ENCODE data around the gene ABCF3. TPM values are rescaled to one million over a fixed set of nuclear protein-coding genes. Genes with fewer than 3 reads are reported as not detected.
A peak's percentile ranks its signal among the peaks of the same experiment; 100 is the strongest.

ABCF3 gene
- total and polyA plus RNA-seq, 2 of the 13 experiments (the other 11 are each of a cell fraction or from before 2014, with no cell fraction given) = 38.8 to 46.5 TPM

GRCh38 chr3:184185461-184186183 is 377 bp upstream of the ABCF3 start (continued):
- TF ChIP-seq SP5 (CRISPR knock-in tag; IDR thresholded peaks at IDR 0.05; ENCODE audit: borderline replicate concordance, low read depth) (peak; percentile 47; the same call in 1 of the 2 replicates), CBX1 (IDR thresholded peaks at IDR 0.05; ENCODE audit: low read depth) (peak; percentile 18), ARID4A (CRISPR knock-in tag; IDR thresholded peaks at IDR 0.05; ENCODE audit: borderline replicate concordance) (peak; percentile 79; the same call in 1 of the 2 replicates), PAF1 (CRISPR knock-in tag; IDR thresholded peaks at IDR 0.05) (no peak), SAFB2 (CRISPR knock-in tag; IDR thresholded peaks at IDR 0.05; ENCODE audit: borderline replicate concordance, low read depth) (peak; percentile 44; the same call in 1 of the 2 replicates), CTCF (CRISPR knock-in tag; IDR thresholded peaks at IDR 0.05) (no peak), PAXIP1 (CRISPR knock-in tag; conservative IDR thresholded peaks at IDR 0.05) (peak; percentile 41), IRF2 (CRISPR knock-in tag; IDR thresholded peaks at IDR 0.05) (peak; percentile 86), ZFAT (CRISPR knock-in tag; conservative IDR thresholded peaks at IDR 0.05) (no peak), CHD2 (IDR thresholded peaks at IDR 0.05; ENCODE audit: low read depth, low read length) (no peak), TFDP1 (CRISPR knock-in tag; IDR thresholded peaks at IDR 0.05; ENCODE audit: borderline replicate concordance) (peak; percentile 77; the same call in 1 of the 2 replicates), ZSCAN9 (CRISPR knock-in tag; IDR thresholded peaks at IDR 0.05; ENCODE audit: borderline replicate concordance) (peak; percentile 81), ZNF776 (CRISPR knock-in tag; IDR thresholded peaks at IDR 0.05) (peak; percentile 69; the same call in 1 of the 2 replicates), SKI (IDR thresholded peaks at IDR 0.05; ENCODE audit: partially characterized antibody) (peak; percentile 27), ZNF513 (CRISPR knock-in tag; conservative IDR thresholded peaks at IDR 0.05) (no peak)

Measured in HepG2 (cell line).